OCI-LY7 (cell line): ENCODE measurements around the gene TNFSF13. TPM values are rescaled to one million over a fixed set of nuclear protein-coding genes. Genes with fewer than 3 reads are reported as not detected.

Source experiments
- BruUV-seq: library from RNA; stranded (reverse); fragments of 400-500 nt; replicated peaks from 2 replicates; lab custom pipeline; 2021; lab: Mats Ljungman, UMichigan
- CTCF ChIA-PET: fragments of 300-600 bp; sonication (Branson Sonifier 250); formaldehyde crosslinking; loops from one replicate; lab custom pipeline; 2022; ENCODE audit warnings: antibody characterized with exemption; ENCODE audit not compliant: unreplicated experiment; lab: Charles Lee
- POLR2A ChIA-PET: fragments of 300-600 bp; sonication (Branson Sonifier 250); formaldehyde crosslinking; loops from one replicate; lab custom pipeline; 2022; ENCODE audit warnings: antibody characterized with exemption; lab: Charles Lee
- DNase-seq: peaks from one replicate; pipeline ENCODE4 v3.0.0-alpha.2; 2015; ENCODE audit warnings: low spot score
- H2AFZ ChIP-seq: fragments of 200-600 bp; sonication (generic), shearing (Covaris generic); 2 replicates; pipeline ENCODE4 v1.6.1; 2014; ENCODE audit warnings: mild to moderate bottlenecking, antibody characterized with exemption, low read length, moderate library complexity
- H3K27ac ChIP-seq: fragments of 200-600 bp; sonication (generic); 2 replicates; pipeline ENCODE4 v1.5.1; 2014; ENCODE audit warnings: mixed run types, low read depth, mild to moderate bottlenecking, moderate library complexity, low read length, inconsistent platforms; ENCODE audit not compliant: poor library complexity, severe bottlenecking
- H3K36me3 ChIP-seq: fragments of 200-600 bp; sonication (generic); 2 replicates; pipeline ENCODE4 v1.6.1; 2014; ENCODE audit warnings: mild to moderate bottlenecking, antibody characterized with exemption, low read length, moderate library complexity, mixed read lengths; ENCODE audit not compliant: insufficient read depth
- H3K4me1 ChIP-seq: fragments of 200-600 bp; sonication (generic); 2 replicates; pipeline ENCODE4 v1.5.1; 2014; ENCODE audit warnings: mild to moderate bottlenecking, low read length; ENCODE audit not compliant: insufficient read depth, poor library complexity, severe bottlenecking
- H3K4me2 ChIP-seq: fragments of 200-600 bp; sonication (generic); 2 replicates; pipeline ENCODE4 v1.6.1; 2014; ENCODE audit warnings: mild to moderate bottlenecking, low read length
- H3K4me3 ChIP-seq: fragments of 200-600 bp; sonication (generic); 2 replicates; pipeline ENCODE4 v1.5.1; 2014; ENCODE audit warnings: mild to moderate bottlenecking, low read depth, low read length; ENCODE audit not compliant: poor library complexity, severe bottlenecking
- H3K79me2 ChIP-seq: fragments of 200-600 bp; sonication (generic); 2 replicates; pipeline ENCODE4 v1.6.1; 2016; ENCODE audit warnings: low read depth, mild to moderate bottlenecking, low read length, moderate library complexity, mixed read lengths; ENCODE audit not compliant: insufficient read depth
- H3K9me2 ChIP-seq: fragments of 200-600 bp; sonication (generic); 2 replicates; pipeline ENCODE4 v1.6.1; 2016; ENCODE audit warnings: mild to moderate bottlenecking, low read length, mixed read lengths; ENCODE audit not compliant: insufficient read depth
- H3K9me3 ChIP-seq: fragments of 200-600 bp; sonication (generic); 2 replicates; pipeline ENCODE4 v1.6.1; 2014; ENCODE audit warnings: mild to moderate bottlenecking, mixed run types, low read length, mixed read lengths
- H4K20me1 ChIP-seq: fragments of 200-600 bp; sonication (generic); 2 replicates; pipeline ENCODE4 v1.6.1; 2014; ENCODE audit warnings: mild to moderate bottlenecking, antibody characterized with exemption, low read length, moderate library complexity, mixed read lengths; ENCODE audit not compliant: insufficient read depth
- EZH2phosphoT487 ChIP-seq: fragments of 200-600 bp; sonication (generic); IDR thresholded peaks from 2 replicates; pipeline ENCODE4 v1.6.1; 2018; ENCODE audit warnings: low read depth, borderline replicate concordance, mild to moderate bottlenecking, mixed run types, antibody characterized with exemption, low read length, moderate library complexity, mixed read lengths
- intact Hi-C: fragments of 100-400 bp; cut with micrococcal nuclease; formaldehyde crosslinking; loops from one replicate; pipeline ENCODE4 v1.10.0; 2022; ENCODE audit not compliant: unreplicated experiment
- small RNA-seq: library from RNA; depleted of rRNA; stranded (forward); fragments of <200 nt; gene quantifications from one replicate; pipeline ENCODE3, GENCODE V24; 2014
- total RNA-seq, 2 experiments: library from RNA; depleted of rRNA in 1 of 2; stranded (reverse); fragments of >200 nt in 1 of 2; shearing (Covaris generic) in 1 of 2; gene quantifications; 2 replicates each; pipeline ENCODE4 v1.2.3, GENCODE V29; 2014 to 2022

TNFSF13 gene
- total RNA-seq, 2 experiments from 2014 or later = 0.98 to 6.0 TPM

- no peaks in the 10 kb centered on the region for H3K9me3 ChIP-seq
- H2AFZ ChIP-seq = no peak overlapping the region
- POLR2A ChIA-PET = interaction anchor here (0.9 to 1.0 kb wide), 2 partner anchors 8 to 174 kb away, joined by 3 read pairs; no protein-coding TSS in a partner anchor
- CTCF ChIA-PET = no interaction called here
- H3K27ac ChIP-seq = no peak overlapping the region
- intact Hi-C loops = no loop called here
- H3K4me1 ChIP-seq = peaks cover 20% of the 10 kb centered on the region
- H3K4me2 ChIP-seq = no peak overlapping the region
- H3K4me3 ChIP-seq = no peak overlapping the region
- no TSS peak for BruUV-seq
- no peak for DNase-seq
- H4K20me1 ChIP-seq = peaks cover 17% of the 10 kb centered on the region; the same call in 1 of the 2 replicates
- H3K79me2 ChIP-seq = peaks cover 26% of the 10 kb centered on the region
- TF ChIP-seq EZH2phosphoT487 = no peak
- peaks cover 44% of the 10 kb centered on the region for H3K36me3 ChIP-seq
- H3K9me2 ChIP-seq = no peaks in the 10 kb centered on the region
Measured at GRCh38 chr17:7610641-7611040, 52.1 kb downstream of the TNFSF13 start.

Small RNA genes within 50 kb of the gene (small RNA-seq; reads per million reads assigned to genes)
- gene CD68 (not detected), gene RF00019 (not detected), gene SNORA48 (not detected), gene SNORD10 (not detected)

Other genes starting within 250 kb of the TNFSF13 start
Only the 30 nearest of the 31 such genes appear.
- gene NEURL4, start 229.4 kb upstream of the TNFSF13 start, total RNA-seq (2014; rRNA removed; shearing (Covaris generic)) = 30.2 and 34.7 TPM in 2 replicates
- 50.2 and 66.8 TPM in 2 replicates for gene NEURL4, start 229.4 kb upstream of the TNFSF13 start, total RNA-seq (2022)
- 113 and 117 TPM in 2 replicates for gene ACAP1, start 222.2 kb upstream of the TNFSF13 start, total RNA-seq (2014; rRNA removed; shearing (Covaris generic))
- 256 and 259 TPM in 2 replicates for gene ACAP1, start 222.2 kb upstream of the TNFSF13 start, total RNA-seq (2022)
- gene KCTD11, start 206.6 kb upstream of the TNFSF13 start, total RNA-seq (2014; rRNA removed; shearing (Covaris generic)) = 4.1 and 6.0 TPM in 2 replicates
- 7.6 and 8.6 TPM in 2 replicates for gene KCTD11, start 206.6 kb upstream of the TNFSF13 start, total RNA-seq (2022)
- not detected in 2 replicates for gene TMEM95, start 203.6 kb upstream of the TNFSF13 start, total RNA-seq (2014; rRNA removed; shearing (Covaris generic))
- gene TMEM95, start 203.6 kb upstream of the TNFSF13 start, total RNA-seq (2022) = 0.31 TPM in 1 of 2 replicates, not detected in the other
- gene TNK1, start 177.7 kb upstream of the TNFSF13 start, total RNA-seq (2014; rRNA removed; shearing (Covaris generic)) = 2.9 and 5.0 TPM in 2 replicates
- gene TNK1, start 177.7 kb upstream of the TNFSF13 start, total RNA-seq (2022) = 4.8 and 6.4 TPM in 2 replicates
- 8.9 and 15.3 TPM in 2 replicates for gene PLSCR3, start 164.2 kb upstream of the TNFSF13 start, total RNA-seq (2014; rRNA removed; shearing (Covaris generic))
- gene PLSCR3, start 164.2 kb upstream of the TNFSF13 start, total RNA-seq (2022) = 23.1 and 27.6 TPM in 2 replicates
- 108 and 165 TPM in 2 replicates for gene TMEM256, start 154.7 kb upstream of the TNFSF13 start, total RNA-seq (2014; rRNA removed; shearing (Covaris generic))
- 96.6 and 107 TPM in 2 replicates for gene TMEM256, start 154.7 kb upstream of the TNFSF13 start, total RNA-seq (2022)
- gene NLGN2, start 150.9 kb upstream of the TNFSF13 start, total RNA-seq (2014; rRNA removed; shearing (Covaris generic)) = 0.06 TPM in 1 of 2 replicates, not detected in the other
- 1.2 TPM in 1 of 2 replicates, not detected in the other for gene NLGN2, start 150.9 kb upstream of the TNFSF13 start, total RNA-seq (2022)
- gene SPEM1, start 138.4 kb upstream of the TNFSF13 start, total RNA-seq (2014; rRNA removed; shearing (Covaris generic)) = not detected in 2 replicates
- gene SPEM1, start 138.4 kb upstream of the TNFSF13 start, total RNA-seq (2022) = not detected in 2 replicates
- not detected in 2 replicates for gene SPEM2, start 133.1 kb upstream of the TNFSF13 start, total RNA-seq (2014; rRNA removed; shearing (Covaris generic))
- not detected in 2 replicates for gene SPEM2, start 133.1 kb upstream of the TNFSF13 start, total RNA-seq (2022)
- gene SPEM3, start 129.9 kb upstream of the TNFSF13 start, total RNA-seq (2014; rRNA removed; shearing (Covaris generic)) = not detected in 2 replicates
- gene SPEM3, start 129.9 kb upstream of the TNFSF13 start, total RNA-seq (2022) = not detected in 2 replicates
- gene TMEM102, start 123.3 kb upstream of the TNFSF13 start, total RNA-seq (2014; rRNA removed; shearing (Covaris generic)) = 13.4 and 15.6 TPM in 2 replicates
- gene TMEM102, start 123.3 kb upstream of the TNFSF13 start, total RNA-seq (2022) = 16.6 and 18.9 TPM in 2 replicates
- 1.3 and 2.8 TPM in 2 replicates for gene FGF11, start 119.2 kb upstream of the TNFSF13 start, total RNA-seq (2014; rRNA removed; shearing (Covaris generic))
- 9.9 and 11.0 TPM in 2 replicates for gene FGF11, start 119.2 kb upstream of the TNFSF13 start, total RNA-seq (2022)
- 12.7 and 13.2 TPM in 2 replicates for gene CHRNB1, start 113.7 kb upstream of the TNFSF13 start, total RNA-seq (2014; rRNA removed; shearing (Covaris generic))
- 13.4 and 15.6 TPM in 2 replicates for gene CHRNB1, start 113.7 kb upstream of the TNFSF13 start, total RNA-seq (2022)
- gene ZBTB4, start 79.1 kb upstream of the TNFSF13 start, total RNA-seq (2014; rRNA removed; shearing (Covaris generic)) = 3.4 and 3.5 TPM in 2 replicates
- gene ZBTB4, start 79.1 kb upstream of the TNFSF13 start, total RNA-seq (2022) = 3.9 and 4.6 TPM in 2 replicates
- gene SLC35G6, start 77.3 kb upstream of the TNFSF13 start, total RNA-seq (2014; rRNA removed; shearing (Covaris generic)) = not detected in 2 replicates
- gene SLC35G6, start 77.3 kb upstream of the TNFSF13 start, total RNA-seq (2022) = not detected in 2 replicates
- gene POLR2A, start 74.4 kb upstream of the TNFSF13 start, total RNA-seq (2014; rRNA removed; shearing (Covaris generic)) = 76.6 and 84.2 TPM in 2 replicates
- gene POLR2A, start 74.4 kb upstream of the TNFSF13 start, total RNA-seq (2022) = 218 and 264 TPM in 2 replicates
- gene TNFSF12, start 9.7 kb upstream of the TNFSF13 start, total RNA-seq (2014; rRNA removed; shearing (Covaris generic)) = not detected in 2 replicates
- not detected in 2 replicates for gene TNFSF12, start 9.7 kb upstream of the TNFSF13 start, total RNA-seq (2022)
- gene SENP3, start 3.2 kb downstream of the TNFSF13 start, total RNA-seq (2014; rRNA removed; shearing (Covaris generic)) = 100 and 102 TPM in 2 replicates
- 62.4 and 77.6 TPM in 2 replicates for gene SENP3, start 3.2 kb downstream of the TNFSF13 start, total RNA-seq (2022)
- 0.10 and 0.54 TPM in 2 replicates for gene CD68, start 20.9 kb downstream of the TNFSF13 start, total RNA-seq (2014; rRNA removed; shearing (Covaris generic))
- gene CD68, start 20.9 kb downstream of the TNFSF13 start, total RNA-seq (2022) = 0.44 and 0.72 TPM in 2 replicates
- 30.4 and 34.5 TPM in 2 replicates for gene MPDU1, start 25.1 kb downstream of the TNFSF13 start, total RNA-seq (2014; rRNA removed; shearing (Covaris generic))
- gene MPDU1, start 25.1 kb downstream of the TNFSF13 start, total RNA-seq (2022) = 21.3 and 26.1 TPM in 2 replicates
- gene SOX15, start 31.3 kb downstream of the TNFSF13 start, total RNA-seq (2014; rRNA removed; shearing (Covaris generic)) = 0.23 and 1.6 TPM in 2 replicates
- 0.57 and 0.84 TPM in 2 replicates for gene SOX15, start 31.3 kb downstream of the TNFSF13 start, total RNA-seq (2022)
- gene FXR2, start 56.1 kb downstream of the TNFSF13 start, total RNA-seq (2014; rRNA removed; shearing (Covaris generic)) = 24.6 and 32.4 TPM in 2 replicates
- 32.1 and 41.4 TPM in 2 replicates for gene FXR2, start 56.1 kb downstream of the TNFSF13 start, total RNA-seq (2022)
- 16.0 and 16.9 TPM in 2 replicates for gene SAT2, start 69.1 kb downstream of the TNFSF13 start, total RNA-seq (2014; rRNA removed; shearing (Covaris generic))
- gene SAT2, start 69.1 kb downstream of the TNFSF13 start, total RNA-seq (2022) = 37.3 and 41.1 TPM in 2 replicates
- not detected in 2 replicates for gene SHBG, start 71.4 kb downstream of the TNFSF13 start, total RNA-seq (2014; rRNA removed; shearing (Covaris generic))
- gene SHBG, start 71.4 kb downstream of the TNFSF13 start, total RNA-seq (2022) = 0.50 and 0.53 TPM in 2 replicates
- gene ATP1B2, start 92.2 kb downstream of the TNFSF13 start, total RNA-seq (2014; rRNA removed; shearing (Covaris generic)) = not detected in 2 replicates
- not detected in 2 replicates for gene ATP1B2, start 92.2 kb downstream of the TNFSF13 start, total RNA-seq (2022)
- gene TP53, start 128.7 kb downstream of the TNFSF13 start, total RNA-seq (2014; rRNA removed; shearing (Covaris generic)) = 52.9 and 69.2 TPM in 2 replicates
- gene TP53, start 128.7 kb downstream of the TNFSF13 start, total RNA-seq (2022) = 172 and 195 TPM in 2 replicates
- 30.7 and 39.3 TPM in 2 replicates for gene WRAP53, start 129.7 kb downstream of the TNFSF13 start, total RNA-seq (2014; rRNA removed; shearing (Covaris generic))
- 24.8 and 27.4 TPM in 2 replicates for gene WRAP53, start 129.7 kb downstream of the TNFSF13 start, total RNA-seq (2022)
- gene EFNB3, start 146.5 kb downstream of the TNFSF13 start, total RNA-seq (2014; rRNA removed; shearing (Covaris generic)) = not detected in 2 replicates
- 0.11 and 0.15 TPM in 2 replicates for gene EFNB3, start 146.5 kb downstream of the TNFSF13 start, total RNA-seq (2022)
- gene DNAH2, start 159.0 kb downstream of the TNFSF13 start, total RNA-seq (2014; rRNA removed; shearing (Covaris generic)) = 0.05 TPM in 1 of 2 replicates, not detected in the other
- not detected in 2 replicates for gene DNAH2, start 159.0 kb downstream of the TNFSF13 start, total RNA-seq (2022)